Measurements from ENCODE around the gene STAMBP. TPM values are rescaled to one million over a fixed set of nuclear protein-coding genes. Genes with fewer than 3 reads are reported as not detected.

Gene STAMBP
- total and polyA plus RNA-seq, 9 donors = 30.2 to 45.7 (median 37.1) TPM

DNA sequence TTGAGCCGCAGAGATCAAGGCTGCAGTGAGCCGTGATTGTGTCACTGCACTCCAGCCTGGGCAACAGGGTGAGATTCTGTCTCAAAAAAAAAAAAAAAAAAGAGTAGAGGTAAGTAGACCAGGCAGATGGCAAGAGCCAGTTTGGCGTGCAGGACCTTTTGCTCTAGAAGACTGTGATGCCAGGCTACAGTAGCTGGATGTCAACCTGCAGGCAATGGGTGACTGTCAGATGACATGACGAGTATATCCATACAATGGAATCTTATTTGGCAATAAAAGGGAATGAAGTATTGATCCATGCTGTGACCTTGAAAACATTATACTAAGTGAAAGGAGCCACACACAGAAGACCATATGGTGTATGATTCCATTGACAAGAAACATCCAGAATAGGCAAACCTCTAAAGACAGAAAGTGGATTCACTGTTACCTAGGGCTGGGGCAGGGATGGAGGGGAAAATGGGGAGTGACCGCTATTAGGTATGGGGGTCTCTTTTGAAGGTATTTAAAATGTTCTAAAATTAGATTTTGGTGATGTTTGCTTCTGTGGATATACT is 86.8 kb downstream of the STAMBP start:
- WGBS (ENCODE audit: insufficient coverage) = 85% methylated on average over 4 of the region's 5 CpGs

GRCh38 chr2:73916666-73917065 is 87.9 kb downstream of the STAMBP start:
- Histone ChIP-seq H3K36me3 (ENCODE audit: control insufficient read depth, insufficient read depth, low read length) (no peaks in the 10 kb centered on the region), H3K4me1 (ENCODE audit: control insufficient read depth, insufficient read depth, low read length) (no peaks in the 10 kb centered on the region), H3K27me3 (ENCODE audit: control insufficient read depth, insufficient read depth, low read length) (peaks cover 12% of the 10 kb centered on the region), H3K27ac (ENCODE audit: low read length) (no peak overlapping the region), H3K4me3 (ENCODE audit: low read length) (no peak overlapping the region), H3K9me3 (replicated peaks; ENCODE audit: control insufficient read depth, low read depth, low read length) (no peaks in the 10 kb centered on the region)
- 89% methylated on average over 1 of the region's 2 CpGs for WGBS (ENCODE audit: insufficient coverage)
- no peak for DNase-seq

More for the DNA sequence above, 86.8 kb downstream of the STAMBP start:
- Histone ChIP-seq H3K4me3 (ENCODE audit: low read length) (no peak overlapping the region), H3K27ac (ENCODE audit: low read length) (no peak overlapping the region), H3K27me3 (ENCODE audit: control insufficient read depth, insufficient read depth, low read length) (peaks cover 3% of the 10 kb centered on the region), H3K4me1 (ENCODE audit: control insufficient read depth, insufficient read depth, low read length) (no peaks in the 10 kb centered on the region), H3K36me3 (ENCODE audit: control insufficient read depth, insufficient read depth, low read length) (no peaks in the 10 kb centered on the region), H3K9me3 (replicated peaks; ENCODE audit: control insufficient read depth, low read depth, low read length) (no peaks in the 10 kb centered on the region)
- DNase-seq = no peak

- 80% methylated on average over 1 of the region's 2 CpGs for WGBS (ENCODE audit: insufficient coverage)
- H3K36me3 ChIP-seq (ENCODE audit: control insufficient read depth, insufficient read depth, low read length) = no peaks in the 10 kb centered on the region
- no peak overlapping the region for H3K27ac ChIP-seq (ENCODE audit: low read length)
- H3K9me3 ChIP-seq (replicated peaks; ENCODE audit: control insufficient read depth, low read depth, low read length) = no peaks in the 10 kb centered on the region
- no peaks in the 10 kb centered on the region for H3K4me1 ChIP-seq (ENCODE audit: control insufficient read depth, insufficient read depth, low read length)
- DNase-seq = no peak
- H3K4me3 ChIP-seq (ENCODE audit: low read length) = no peak overlapping the region
- peaks cover 14% of the 10 kb centered on the region for H3K27me3 ChIP-seq (ENCODE audit: control insufficient read depth, insufficient read depth, low read length)
These were observed 88.5 kb downstream of the STAMBP start for GRCh38 chr2:73917296-73917695.

GRCh38 chr2:73917696-73918207 is 89.0 kb downstream of the STAMBP start:
- peaks cover 16% of the 10 kb centered on the region for H3K27me3 ChIP-seq (ENCODE audit: control insufficient read depth, insufficient read depth, low read length)
- WGBS (ENCODE audit: insufficient coverage) = 56% methylated on average over 3 of the region's 4 CpGs
- no peak overlapping the region for H3K4me3 ChIP-seq (ENCODE audit: low read length)
- no peaks in the 10 kb centered on the region for H3K9me3 ChIP-seq (replicated peaks; ENCODE audit: control insufficient read depth, low read depth, low read length)
- H3K27ac ChIP-seq (ENCODE audit: low read length) = no peak overlapping the region
- DNase-seq = no peak
- no peaks in the 10 kb centered on the region for H3K4me1 ChIP-seq (ENCODE audit: control insufficient read depth, insufficient read depth, low read length)
- no peaks in the 10 kb centered on the region for H3K36me3 ChIP-seq (ENCODE audit: control insufficient read depth, insufficient read depth, low read length)

DNA sequence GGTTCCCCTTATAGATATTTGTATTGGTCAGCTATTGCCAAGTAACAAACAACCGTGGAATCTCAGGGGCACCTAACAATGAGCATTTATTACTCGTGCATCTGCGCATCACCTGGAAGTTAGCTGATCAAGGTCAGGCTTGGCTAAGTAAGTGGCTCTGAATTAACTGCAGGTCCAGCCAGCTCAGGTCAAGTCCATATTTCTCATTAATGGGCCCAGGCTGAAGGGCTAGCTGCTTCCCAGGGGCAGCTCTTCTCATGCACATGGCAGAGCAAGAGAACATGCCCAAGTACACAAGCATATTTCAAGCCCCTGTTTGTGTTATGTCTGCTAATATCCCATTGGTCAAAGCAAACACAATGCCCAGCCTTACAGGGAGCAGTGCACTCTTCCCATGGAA is 90.1 kb downstream of the STAMBP start:
- no peaks in the 10 kb centered on the region for H3K36me3 ChIP-seq (ENCODE audit: control insufficient read depth, insufficient read depth, low read length)
- no peak overlapping the region for H3K4me3 ChIP-seq (ENCODE audit: low read length)
- no peaks in the 10 kb centered on the region for H3K4me1 ChIP-seq (ENCODE audit: control insufficient read depth, insufficient read depth, low read length)
- 81% methylated on average over 3 of the region's 3 CpGs for WGBS (ENCODE audit: insufficient coverage)
- H3K27me3 ChIP-seq (ENCODE audit: control insufficient read depth, insufficient read depth, low read length) = peaks cover 21% of the 10 kb centered on the region
- no peak overlapping the region for H3K27ac ChIP-seq (ENCODE audit: low read length)
- no peaks in the 10 kb centered on the region for H3K9me3 ChIP-seq (replicated peaks; ENCODE audit: control insufficient read depth, low read depth, low read length)
- no peak for DNase-seq

GRCh38 chr2:73919596-73920228 is 91.0 kb downstream of the STAMBP start:
- H3K4me3 ChIP-seq (ENCODE audit: low read length) = no peak overlapping the region
- H3K27me3 ChIP-seq (ENCODE audit: control insufficient read depth, insufficient read depth, low read length) = peaks cover 21% of the 10 kb centered on the region
- 75% methylated on average over 1 of the region's 7 CpGs for WGBS (ENCODE audit: insufficient coverage)
- no peak for DNase-seq
- no peaks in the 10 kb centered on the region for H3K4me1 ChIP-seq (ENCODE audit: control insufficient read depth, insufficient read depth, low read length)
- no peaks in the 10 kb centered on the region for H3K9me3 ChIP-seq (replicated peaks; ENCODE audit: control insufficient read depth, low read depth, low read length)
- no peaks in the 10 kb centered on the region for H3K36me3 ChIP-seq (ENCODE audit: control insufficient read depth, insufficient read depth, low read length)
- no peak overlapping the region for H3K27ac ChIP-seq (ENCODE audit: low read length)

DNA sequence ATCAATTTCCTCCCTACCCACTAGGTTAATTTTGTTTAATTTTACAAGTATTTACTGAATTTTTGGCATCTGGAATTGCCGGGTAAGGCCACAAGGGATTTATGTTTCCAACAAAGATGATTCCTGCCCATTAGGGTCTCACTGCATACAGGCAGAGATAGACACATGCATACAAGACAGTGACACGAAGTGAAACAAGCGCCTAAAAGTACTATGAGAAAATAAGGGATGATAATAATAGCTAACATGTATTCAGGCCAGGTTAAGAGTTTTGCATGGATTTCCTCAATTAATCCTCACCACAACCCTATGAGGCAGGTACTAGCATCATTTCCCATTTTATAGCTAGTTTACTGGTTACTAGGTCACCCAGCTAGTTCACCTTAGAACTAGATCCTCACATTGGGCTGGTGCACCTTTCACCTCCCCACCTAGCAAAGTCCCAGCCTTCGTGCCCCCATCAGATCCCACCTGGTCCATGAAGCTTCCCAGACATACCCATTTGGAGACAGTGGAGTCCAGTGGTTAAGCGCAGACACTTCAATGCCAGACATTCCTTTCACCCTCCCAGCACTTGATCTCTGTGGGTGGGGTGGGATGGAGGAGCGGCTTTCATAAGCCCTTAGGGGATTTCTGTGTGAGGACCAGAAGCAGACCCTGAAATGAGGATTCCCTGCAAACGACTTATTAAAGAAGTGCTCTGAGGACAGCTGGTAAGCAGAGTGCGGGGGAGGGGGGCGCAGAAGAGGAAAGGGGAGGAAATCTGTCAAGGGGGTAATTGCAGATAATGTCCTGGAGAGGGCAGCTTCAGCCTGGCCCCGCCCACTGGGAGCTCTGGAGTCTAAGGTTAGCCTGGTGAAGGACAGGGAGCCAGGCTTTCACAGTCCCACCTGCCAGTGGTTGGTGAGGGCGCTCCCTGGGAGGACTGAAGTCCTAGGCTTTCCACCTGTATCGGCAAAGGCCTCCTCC is 92.1 kb downstream of the STAMBP start:
- Histone ChIP-seq H3K27ac (ENCODE audit: low read length) (no peak overlapping the region), H3K4me3 (ENCODE audit: low read length) (no peak overlapping the region), H3K27me3 (ENCODE audit: control insufficient read depth, insufficient read depth, low read length) (peaks cover 23% of the 10 kb centered on the region), H3K9me3 (replicated peaks; ENCODE audit: control insufficient read depth, low read depth, low read length) (no peaks in the 10 kb centered on the region), H3K4me1 (ENCODE audit: control insufficient read depth, insufficient read depth, low read length) (no peaks in the 10 kb centered on the region), H3K36me3 (ENCODE audit: control insufficient read depth, insufficient read depth, low read length) (no peaks in the 10 kb centered on the region)
- DNase-seq = no peak
- WGBS (ENCODE audit: insufficient coverage) = 14% methylated on average over 5 of the region's 12 CpGs

DNA sequence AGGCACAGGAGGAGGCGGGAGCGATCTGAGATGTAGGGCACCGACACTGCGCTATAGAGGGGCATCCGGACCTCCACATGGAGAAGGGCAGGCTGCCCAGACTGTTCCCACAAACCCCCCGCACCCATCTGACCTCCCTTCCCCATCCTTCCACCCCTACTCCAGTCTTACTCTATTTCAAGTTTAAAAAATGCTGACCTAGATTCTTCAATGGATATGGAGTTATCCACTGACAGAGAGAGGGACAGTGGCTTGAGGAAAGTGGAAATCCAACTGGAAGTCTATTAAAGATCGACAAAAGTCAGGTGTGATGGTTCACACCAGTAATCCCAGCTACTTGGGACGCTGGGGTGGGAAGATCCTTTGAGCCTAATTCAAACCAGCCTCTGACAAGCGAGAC is 92.8 kb downstream of the STAMBP start:
- no peak for DNase-seq
- Histone ChIP-seq H3K4me3 (ENCODE audit: low read length) (no peak overlapping the region), H3K9me3 (replicated peaks; ENCODE audit: control insufficient read depth, low read depth, low read length) (no peaks in the 10 kb centered on the region), H3K4me1 (ENCODE audit: control insufficient read depth, insufficient read depth, low read length) (peaks cover 2% of the 10 kb centered on the region), H3K27ac (ENCODE audit: low read length) (no peak overlapping the region), H3K36me3 (ENCODE audit: control insufficient read depth, insufficient read depth, low read length) (no peaks in the 10 kb centered on the region), H3K27me3 (ENCODE audit: control insufficient read depth, insufficient read depth, low read length) (peaks cover 23% of the 10 kb centered on the region)
- WGBS (ENCODE audit: insufficient coverage) = 82% methylated on average over 5 of the region's 9 CpGs

DNA sequence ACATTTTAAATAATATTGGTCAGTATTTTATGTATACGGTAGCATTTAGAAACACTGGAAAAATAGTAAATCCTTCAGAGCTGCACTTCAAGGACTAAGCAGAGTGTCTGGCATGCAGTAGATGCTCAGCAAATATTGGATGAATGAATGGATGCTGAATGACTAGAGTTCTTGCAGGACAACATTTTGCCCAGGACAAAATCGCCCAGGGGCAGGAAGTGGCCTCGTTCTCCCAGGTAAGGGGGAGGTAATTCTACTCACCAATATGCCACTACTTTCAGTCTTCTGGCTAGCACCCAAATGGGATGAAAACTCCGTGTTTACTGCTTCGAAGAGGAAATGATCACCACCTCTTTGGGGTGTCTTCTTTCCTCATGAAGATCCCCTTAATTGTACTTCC is 93.9 kb downstream of the STAMBP start:
- Histone ChIP-seq H3K4me1 (ENCODE audit: control insufficient read depth, insufficient read depth, low read length) (peaks cover 2% of the 10 kb centered on the region), H3K9me3 (replicated peaks; ENCODE audit: control insufficient read depth, low read depth, low read length) (no peaks in the 10 kb centered on the region), H3K27ac (ENCODE audit: low read length) (no peak overlapping the region), H3K27me3 (ENCODE audit: control insufficient read depth, insufficient read depth, low read length) (peaks cover 23% of the 10 kb centered on the region), H3K36me3 (ENCODE audit: control insufficient read depth, insufficient read depth, low read length) (no peaks in the 10 kb centered on the region), H3K4me3 (ENCODE audit: low read length) (no peak overlapping the region)
- no peak for DNase-seq
- 52% methylated on average over 3 of the region's 5 CpGs for WGBS (ENCODE audit: insufficient coverage)

All from muscle of leg (tissue), 11 donors.